ENCODE data around the gene BRD3.
A peak's percentile ranks its signal among the peaks of the same experiment; 100 is the strongest.
"Not testable (repeated sequence)": the region's sequence is repeated elsewhere in the genome, so short reads cannot be mapped to it uniquely, and the experiment has no call there.

BRD3 gene

GRCh38 chr9:133993635-133994253 is 74.1 kb downstream of the BRD3 start:
- no peak for DNase-seq (ENCODE audit: low spot score)

GRCh38 chr9:133992780-133993634 is 74.8 kb downstream of the BRD3 start:
- DNase-seq (ENCODE audit: low spot score): peak; percentile 73

GRCh38 chr9:133991964-133992779 is 75.7 kb downstream of the BRD3 start, which contains the start of gene VAV2:
Gene VAV2 (minus strand): TSS chr9:133992324. CDS start chr9:133992278, 46 bp downstream.
- peak; percentile 66 for DNase-seq (ENCODE audit: low spot score)

- no peak for DNase-seq (ENCODE audit: low spot score)
These were observed 76.5 kb downstream of the BRD3 start for GRCh38 chr9:133991214-133991921.

GRCh38 chr9:133990366-133991213 is 77.2 kb downstream of the BRD3 start:
- no peak for DNase-seq (ENCODE audit: low spot score)

- no peak for DNase-seq (ENCODE audit: low spot score)
These were observed 78.0 kb downstream of the BRD3 start for GRCh38 chr9:133989625-133990365.

- DNase-seq (ENCODE audit: low spot score): not testable (repeated sequence)
These were observed 79.1 kb downstream of the BRD3 start for GRCh38 chr9:133988771-133989170.

GRCh38 chr9:133987946-133988665 is 79.7 kb downstream of the BRD3 start:
- DNase-seq (ENCODE audit: low spot score): no peak

- DNase-seq (ENCODE audit: low spot score): no peak
These were observed 80.4 kb downstream of the BRD3 start for GRCh38 chr9:133987446-133987788.

GRCh38 chr9:133986774-133987445 is 80.9 kb downstream of the BRD3 start:
- DNase-seq (ENCODE audit: low spot score): no peak

- no peak for DNase-seq (ENCODE audit: low spot score)
These were observed 81.8 kb downstream of the BRD3 start for GRCh38 chr9:133986061-133986460.

- no peak for DNase-seq (ENCODE audit: low spot score)
These were observed 84.7 kb downstream of the BRD3 start for GRCh38 chr9:133982971-133983720.

GRCh38 chr9:133981958-133982681 is 85.7 kb downstream of the BRD3 start:
- no peak for DNase-seq (ENCODE audit: low spot score)

GRCh38 chr9:133981589-133981957 is 86.3 kb downstream of the BRD3 start:
- no peak for DNase-seq (ENCODE audit: low spot score)

- DNase-seq (ENCODE audit: low spot score): no peak
These were observed 86.8 kb downstream of the BRD3 start for GRCh38 chr9:133980864-133981588.

All from SK-N-DZ (cell line).